Esophagus muscularis mucosa (tissue), 3 donors: ENCODE measurements around the gene RNF26.
A peak's percentile ranks its signal among the peaks of the same experiment; 100 is the strongest.

ENCODE experiments used
- POLR2A ChIP-seq: fragments of 450-650 bp; IDR thresholded peaks from one replicate; pipeline ENCODE4 v1.6.1; 2017; ENCODE audit warnings: antibody characterized with exemption, moderate library complexity, mild to moderate bottlenecking, low read depth
- POLR2AphosphoS5 ChIP-seq, 2 donors: sonication (generic); formaldehyde crosslinking; IDR thresholded peaks; one replicate each; pipeline ENCODE4 v1.6.1; 2017; ENCODE audit warnings: antibody characterized with exemption in 2 of 2
- TF ChIP-seq, protein P1 (sequence below), 3 experiments: fragments of 200-600 bp in 2 of 3; fragments of 450-650 bp in 1 of 3; sonication (generic) in 2 of 3; IDR thresholded peaks; one replicate each; pipeline ENCODE4 v1.5.1; 2017 to 2019; ENCODE audit warnings: antibody characterized with exemption in 3 of 3, mild to moderate bottlenecking in 2 of 3, moderate library complexity in 1 of 3

DNA sequence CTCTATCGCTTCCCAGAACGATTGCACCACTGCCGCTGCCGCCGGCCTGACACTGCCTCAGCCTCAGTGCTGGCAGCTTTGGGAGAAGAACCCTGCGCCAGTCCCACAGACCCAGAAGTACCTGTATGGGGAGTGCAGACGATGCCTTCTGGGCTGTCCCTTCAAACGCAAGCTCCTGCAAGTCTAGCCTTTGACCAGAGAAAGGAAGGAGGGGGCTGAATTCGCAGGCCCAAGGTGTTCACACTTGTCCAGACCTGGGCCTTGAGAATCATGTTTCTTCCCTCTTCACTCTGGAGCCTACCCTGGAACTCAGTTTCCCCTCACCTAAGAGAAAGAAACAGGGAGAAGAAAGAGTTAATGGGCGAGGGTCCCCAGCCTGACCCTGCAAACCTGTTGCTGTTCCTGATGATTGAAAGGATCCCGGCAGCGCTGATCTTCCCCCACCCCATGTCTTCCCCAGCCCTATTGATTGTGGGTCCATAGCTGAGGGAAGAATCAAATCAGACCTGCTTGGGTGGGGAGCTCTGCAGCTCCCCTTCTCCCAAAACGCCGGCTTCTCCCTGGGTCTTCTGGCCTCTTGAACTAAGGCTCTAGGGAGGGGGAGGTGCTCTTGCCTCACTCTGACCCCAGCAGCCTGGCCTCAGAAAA lies 16.6 kb upstream of the RNF26 start:
- TF ChIP-seq POLR2A (no peak), POLR2AphosphoS5 (IDR thresholded peaks at IDR 0.05) (peak in 1 of 2 donors; percentile 46)
- TF ChIP-seq, protein P1, sequence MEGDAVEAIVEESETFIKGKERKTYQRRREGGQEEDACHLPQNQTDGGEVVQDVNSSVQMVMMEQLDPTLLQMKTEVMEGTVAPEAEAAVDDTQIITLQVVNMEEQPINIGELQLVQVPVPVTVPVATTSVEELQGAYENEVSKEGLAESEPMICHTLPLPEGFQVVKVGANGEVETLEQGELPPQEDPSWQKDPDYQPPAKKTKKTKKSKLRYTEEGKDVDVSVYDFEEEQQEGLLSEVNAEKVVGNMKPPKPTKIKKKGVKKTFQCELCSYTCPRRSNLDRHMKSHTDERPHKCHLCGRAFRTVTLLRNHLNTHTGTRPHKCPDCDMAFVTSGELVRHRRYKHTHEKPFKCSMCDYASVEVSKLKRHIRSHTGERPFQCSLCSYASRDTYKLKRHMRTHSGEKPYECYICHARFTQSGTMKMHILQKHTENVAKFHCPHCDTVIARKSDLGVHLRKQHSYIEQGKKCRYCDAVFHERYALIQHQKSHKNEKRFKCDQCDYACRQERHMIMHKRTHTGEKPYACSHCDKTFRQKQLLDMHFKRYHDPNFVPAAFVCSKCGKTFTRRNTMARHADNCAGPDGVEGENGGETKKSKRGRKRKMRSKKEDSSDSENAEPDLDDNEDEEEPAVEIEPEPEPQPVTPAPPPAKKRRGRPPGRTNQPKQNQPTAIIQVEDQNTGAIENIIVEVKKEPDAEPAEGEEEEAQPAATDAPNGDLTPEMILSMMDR (IDR thresholded peaks at IDR 0.05), result no peak
